Endothelial cell of umbilical vein (primary cell): ENCODE results near the gene C1QTNF8. TPM values are rescaled to one million over a fixed set of nuclear protein-coding genes. Genes with fewer than 3 reads are reported as not detected.

Experiments
- BruUV-seq: library from RNA; stranded (reverse); fragments of 400-500 nt; replicated peaks from 2 replicates; lab custom pipeline; 2021; lab: Mats Ljungman, UMichigan
- CTCF ChIA-PET: fragments of 300-600, 350-600 bp; sonication (Branson Sonifier 250); formaldehyde crosslinking; loops from one replicate; lab custom pipeline; 2021; ENCODE audit warnings: antibody characterized with exemption, inconsistent platforms; lab: Charles Lee
- POLR2A ChIA-PET: fragments of 300-600, 350-600 bp; sonication (Branson Sonifier 250); formaldehyde crosslinking; loops from one replicate; lab custom pipeline; 2021; ENCODE audit warnings: antibody characterized with exemption, inconsistent platforms; lab: Charles Lee
- DNase-seq: peaks from one replicate; pipeline ENCODE4 v3.0.0-alpha.2; 2011; ENCODE audit warnings: low read depth, low spot score
- FAIRE-seq: peaks from 2 replicates; lab custom pipeline; 2011; peaks lifted over from hg19 to GRCh38; lab: Jason Lieb, UNC
- H2AFZ ChIP-seq: 2 replicates; pipeline ENCODE4 v1.6.0; 2012; ENCODE audit warnings: low read depth, low read length, control low read depth, inconsistent platforms
- H3K27ac ChIP-seq: 2 replicates; pipeline ENCODE4 v1.5.1; 2011; ENCODE audit warnings: low read depth, mild to moderate bottlenecking, control low read depth, low read length, moderate library complexity; ENCODE audit not compliant: insufficient read depth
- H3K27me3 ChIP-seq, 2 experiments: 2 replicates each; pipeline versions ENCODE4 v1.6.0 to v1.6.1; 2011; ENCODE audit warnings: low read length in 2 of 2, mixed read lengths in 1 of 2; ENCODE audit not compliant: control insufficient read depth in 2 of 2, insufficient read depth in 2 of 2
- H3K36me3 ChIP-seq, 2 experiments: 2 replicates in 1 of 2; 3 replicates in 1 of 2; pipeline ENCODE4 v1.5.1; 2011; ENCODE audit warnings: low read length in 2 of 2, mild to moderate bottlenecking in 1 of 2, moderate library complexity in 1 of 2; ENCODE audit not compliant: control insufficient read depth in 2 of 2, insufficient read depth in 2 of 2; ENCODE audit errors: extremely low read depth in 1 of 2
- H3K4me1 ChIP-seq: 3 replicates; pipeline ENCODE4 v1.5.1; 2011; ENCODE audit warnings: mild to moderate bottlenecking, low read length; ENCODE audit not compliant: control insufficient read depth, insufficient read depth; ENCODE audit errors: extremely low read depth
- H3K4me2 ChIP-seq: 2 replicates; pipeline ENCODE4 v1.6.1; 2011; ENCODE audit warnings: low read length, control low read depth, mixed read lengths; ENCODE audit not compliant: insufficient read depth
- H3K4me3 ChIP-seq, 3 experiments: fragments of 200-600 bp in 1 of 3; sonication (generic), shearing (Covaris generic) in 1 of 3; replicated peaks in 1 of 3; 2 replicates each; pipeline ENCODE4 v1.5.1; 2011 to 2016; ENCODE audit warnings: control low read depth in 3 of 3, low read length in 3 of 3, mild to moderate bottlenecking in 2 of 3, inconsistent platforms in 1 of 3, low read depth in 1 of 3, moderate library complexity in 1 of 3; ENCODE audit not compliant: insufficient read depth in 1 of 3
- H3K79me2 ChIP-seq: 2 replicates; pipeline ENCODE4 v1.6.0; 2012; ENCODE audit warnings: low read length, inconsistent platforms; ENCODE audit not compliant: control insufficient read depth, insufficient read depth
- H3K9ac ChIP-seq: replicated peaks from 2 replicates; pipeline ENCODE3; 2011; ENCODE audit warnings: low read length, control low read depth; ENCODE audit not compliant: insufficient read depth; ENCODE audit errors: extremely low read depth
- H3K9me1 ChIP-seq: replicated peaks from 3 replicates; pipeline ENCODE4 v1.6.0; 2011; ENCODE audit warnings: mild to moderate bottlenecking, low read length; ENCODE audit not compliant: control insufficient read depth, insufficient read depth; ENCODE audit errors: extremely low read depth
- H3K9me3 ChIP-seq: replicated peaks from 2 replicates; pipeline ENCODE4 v1.5.1; 2012; ENCODE audit warnings: low read length, inconsistent platforms; ENCODE audit not compliant: control insufficient read depth, insufficient read depth
- H4K20me1 ChIP-seq: replicated peaks from 2 replicates; pipeline ENCODE3; 2011; ENCODE audit warnings: mild to moderate bottlenecking, low read length; ENCODE audit not compliant: control insufficient read depth, insufficient read depth; ENCODE audit errors: extremely low read depth
- FOS ChIP-seq: IDR thresholded peaks from 2 replicates; pipeline ENCODE4 v1.6.1; 2011; ENCODE audit warnings: mild to moderate bottlenecking, low read length, moderate library complexity, borderline replicate concordance; ENCODE audit not compliant: insufficient read depth
- GATA2 ChIP-seq: IDR thresholded peaks from 2 replicates; pipeline ENCODE4 v1.7.0; 2011; ENCODE audit warnings: low read depth, mild to moderate bottlenecking, moderate library complexity, mixed read lengths, low read length; ENCODE audit not compliant: insufficient read length, insufficient read depth
- JUN ChIP-seq: IDR thresholded peaks from 2 replicates; pipeline ENCODE4 v1.6.1; 2011; ENCODE audit warnings: borderline replicate concordance, low read depth; ENCODE audit not compliant: insufficient read length, insufficient read depth
- dilution Hi-C: fragments of 300-500 bp; cut with MboI; formaldehyde crosslinking; loops from one replicate; pipeline ENCODE4 v1.15.0; 2019; ENCODE audit warnings: low sequenced_read_pairs; ENCODE audit not compliant: extremely low pct_ligation_motif_present
- intact Hi-C: fragments of 100-400 bp; cut with micrococcal nuclease; formaldehyde crosslinking; loops from one replicate; pipeline ENCODE4 v1.10.0; 2022
- polyA plus RNA-seq, 4 experiments: library from polyadenylated mRNA; depleted of rRNA in 3 of 4; stranded (reverse) in 3 of 4; unstranded in 1 of 4; fragments of >200 nt; gene quantifications; 2 replicates each; pipeline versions ENCODE4 v1.2.1 to v1.2.3, GENCODE V29; 2011 to 2012; ENCODE audit warnings: missing spikeins in 1 of 4
- total RNA-seq: library from RNA; stranded (reverse); gene quantifications from 2 replicates; pipeline ENCODE4 v1.2.3, GENCODE V29; 2021
- TF ChIP-seq, protein P1 (sequence below), 2 donors: IDR thresholded peaks; 1 replicate in 1 of 2; 2 replicates in 1 of 2; pipeline ENCODE4 v1.5.1; 2011; ENCODE audit warnings: low read length in 2 of 2, mild to moderate bottlenecking in 2 of 2, moderate library complexity in 2 of 2, control low read depth in 1 of 2, inconsistent platforms in 1 of 2, low read depth in 1 of 2; ENCODE audit not compliant: insufficient read depth in 1 of 2; ENCODE audit errors: extremely low read depth in 1 of 2
- TF ChIP-seq, protein P2 (sequence below): IDR thresholded peaks from 2 replicates; pipeline ENCODE4 v1.6.1; 2011; ENCODE audit not compliant: insufficient read depth, insufficient read length

Gene C1QTNF8
- total and polyA plus RNA-seq, 2 donors (not counting 3 experiments of a cell fraction or from before 2014, with no cell fraction given), result not detected

- dilution Hi-C loops, result no loop called here
- Histone ChIP-seq H3K4me2 (no peak overlapping the region), H3K9me3 (no peaks in the 10 kb centered on the region), H4K20me1 (no peaks in the 10 kb centered on the region), H3K9me1 (no peaks in the 10 kb centered on the region), H3K4me3 (no peak overlapping the region), H3K27ac (no peak overlapping the region), H3K9ac (no peak overlapping the region), H3K79me2 (no peaks in the 10 kb centered on the region), H3K4me1 (no peaks in the 10 kb centered on the region), H3K27me3 (no peaks in the 10 kb centered on the region), H2AFZ (no peak overlapping the region), H3K36me3 (no peaks in the 10 kb centered on the region)
- no peak for FAIRE-seq
- DNase-seq, result no peak
- ChIA-PET POLR2A (no interaction called here), CTCF (no interaction called here)
- TF ChIP-seq JUN (no peak), GATA2 (no peak)
- intact Hi-C loops, result no loop called here
- no TSS peak for BruUV-seq
These were observed 4.2 kb upstream of the C1QTNF8 start for GRCh38 chr16:1100084-1100800.

DNA sequence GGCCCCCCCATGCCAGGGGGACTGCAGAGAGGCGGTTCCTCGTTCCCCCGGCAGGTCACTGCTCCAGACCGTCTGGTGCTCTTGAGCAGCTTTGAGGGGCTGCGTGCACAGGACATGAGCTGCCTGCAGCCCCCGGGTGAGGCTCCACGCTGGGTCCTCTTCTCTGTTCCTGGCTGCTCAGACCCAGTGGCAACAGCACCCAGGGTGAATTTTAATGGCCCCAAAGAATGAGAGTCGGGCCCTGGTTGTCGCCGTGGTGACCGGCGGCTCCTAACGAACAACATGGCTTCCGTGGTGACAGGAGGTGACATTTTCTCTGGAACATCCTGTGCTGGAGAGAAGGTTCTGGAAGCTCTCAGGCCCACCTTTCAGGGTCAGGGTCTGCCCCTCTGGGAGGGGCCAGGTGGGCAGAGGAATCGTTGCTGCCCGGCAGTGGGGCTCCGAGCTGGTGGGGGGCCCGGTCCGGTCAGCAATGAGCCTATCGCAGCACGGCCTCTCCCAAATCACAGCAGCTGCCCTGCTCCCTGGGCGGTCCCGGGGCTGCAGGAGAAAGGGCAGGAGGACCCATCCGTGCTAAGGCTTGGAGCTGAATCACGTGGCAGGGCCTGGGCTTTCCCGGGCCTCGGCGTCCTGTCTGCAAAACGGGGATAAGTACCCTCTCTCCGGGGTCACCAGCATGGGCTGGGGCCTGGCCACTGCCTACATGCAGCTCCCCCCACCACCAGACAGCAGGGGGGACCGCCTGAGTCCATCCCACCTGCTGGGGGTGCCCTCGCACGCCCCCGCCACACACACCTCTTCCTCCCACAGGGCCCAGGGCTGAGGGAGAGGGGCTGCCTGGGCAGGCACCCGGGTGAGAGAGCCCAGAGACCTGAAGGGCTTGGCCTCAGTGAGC is 3.4 kb upstream of the C1QTNF8 start:
- Histone ChIP-seq H3K4me2 (no peak overlapping the region), H3K9me1 (no peaks in the 10 kb centered on the region), H3K36me3 (no peaks in the 10 kb centered on the region), H3K79me2 (no peaks in the 10 kb centered on the region), H3K9ac (no peak overlapping the region), H3K4me1 (no peaks in the 10 kb centered on the region), H3K27ac (no peak overlapping the region), H3K27me3 (no peaks in the 10 kb centered on the region), H4K20me1 (no peaks in the 10 kb centered on the region), H3K4me3 (no peak overlapping the region), H3K9me3 (no peaks in the 10 kb centered on the region), H2AFZ (no peak overlapping the region)
- BruUV-seq, result no TSS peak
- DNase-seq (no peak), FAIRE-seq (no peak)
- dilution Hi-C loops, result no loop called here
- CTCF ChIA-PET, result no interaction called here
- intact Hi-C loops, result no loop called here
- POLR2A ChIA-PET, result no interaction called here
- no peak for TF ChIP-seq GATA2
- no peak for TF ChIP-seq FOS
- no peak for TF ChIP-seq JUN
- TF ChIP-seq, protein P1, sequence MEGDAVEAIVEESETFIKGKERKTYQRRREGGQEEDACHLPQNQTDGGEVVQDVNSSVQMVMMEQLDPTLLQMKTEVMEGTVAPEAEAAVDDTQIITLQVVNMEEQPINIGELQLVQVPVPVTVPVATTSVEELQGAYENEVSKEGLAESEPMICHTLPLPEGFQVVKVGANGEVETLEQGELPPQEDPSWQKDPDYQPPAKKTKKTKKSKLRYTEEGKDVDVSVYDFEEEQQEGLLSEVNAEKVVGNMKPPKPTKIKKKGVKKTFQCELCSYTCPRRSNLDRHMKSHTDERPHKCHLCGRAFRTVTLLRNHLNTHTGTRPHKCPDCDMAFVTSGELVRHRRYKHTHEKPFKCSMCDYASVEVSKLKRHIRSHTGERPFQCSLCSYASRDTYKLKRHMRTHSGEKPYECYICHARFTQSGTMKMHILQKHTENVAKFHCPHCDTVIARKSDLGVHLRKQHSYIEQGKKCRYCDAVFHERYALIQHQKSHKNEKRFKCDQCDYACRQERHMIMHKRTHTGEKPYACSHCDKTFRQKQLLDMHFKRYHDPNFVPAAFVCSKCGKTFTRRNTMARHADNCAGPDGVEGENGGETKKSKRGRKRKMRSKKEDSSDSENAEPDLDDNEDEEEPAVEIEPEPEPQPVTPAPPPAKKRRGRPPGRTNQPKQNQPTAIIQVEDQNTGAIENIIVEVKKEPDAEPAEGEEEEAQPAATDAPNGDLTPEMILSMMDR (IDR thresholded peaks at IDR 0.05; ENCODE audit: extremely low read depth in 1 of 2, insufficient read depth in 1 of 2, low read depth in 1 of 2, low read length in 2 of 2), result no peak
- TF ChIP-seq, protein P2, sequence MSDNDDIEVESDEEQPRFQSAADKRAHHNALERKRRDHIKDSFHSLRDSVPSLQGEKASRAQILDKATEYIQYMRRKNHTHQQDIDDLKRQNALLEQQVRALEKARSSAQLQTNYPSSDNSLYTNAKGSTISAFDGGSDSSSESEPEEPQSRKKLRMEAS, result no peak
